GM23248 (cell line): Measurements from ENCODE around the gene CTDP1.

Experiments
- EZH2 ChIP-seq: fragments of 200-600 bp; sonication (generic); IDR thresholded peaks from 2 replicates; pipeline ENCODE4 v1.6.1; 2018; ENCODE audit warnings: antibody characterized with exemption, mild to moderate bottlenecking; ENCODE audit not compliant: insufficient read depth, poor library complexity, severe bottlenecking
- EZH2phosphoT487 ChIP-seq: fragments of 200-600 bp; sonication (generic); IDR thresholded peaks from 2 replicates; pipeline ENCODE4 v1.6.1; 2018; ENCODE audit warnings: antibody characterized with exemption, moderate library complexity, mild to moderate bottlenecking, low read depth; ENCODE audit not compliant: insufficient read depth

DNA sequence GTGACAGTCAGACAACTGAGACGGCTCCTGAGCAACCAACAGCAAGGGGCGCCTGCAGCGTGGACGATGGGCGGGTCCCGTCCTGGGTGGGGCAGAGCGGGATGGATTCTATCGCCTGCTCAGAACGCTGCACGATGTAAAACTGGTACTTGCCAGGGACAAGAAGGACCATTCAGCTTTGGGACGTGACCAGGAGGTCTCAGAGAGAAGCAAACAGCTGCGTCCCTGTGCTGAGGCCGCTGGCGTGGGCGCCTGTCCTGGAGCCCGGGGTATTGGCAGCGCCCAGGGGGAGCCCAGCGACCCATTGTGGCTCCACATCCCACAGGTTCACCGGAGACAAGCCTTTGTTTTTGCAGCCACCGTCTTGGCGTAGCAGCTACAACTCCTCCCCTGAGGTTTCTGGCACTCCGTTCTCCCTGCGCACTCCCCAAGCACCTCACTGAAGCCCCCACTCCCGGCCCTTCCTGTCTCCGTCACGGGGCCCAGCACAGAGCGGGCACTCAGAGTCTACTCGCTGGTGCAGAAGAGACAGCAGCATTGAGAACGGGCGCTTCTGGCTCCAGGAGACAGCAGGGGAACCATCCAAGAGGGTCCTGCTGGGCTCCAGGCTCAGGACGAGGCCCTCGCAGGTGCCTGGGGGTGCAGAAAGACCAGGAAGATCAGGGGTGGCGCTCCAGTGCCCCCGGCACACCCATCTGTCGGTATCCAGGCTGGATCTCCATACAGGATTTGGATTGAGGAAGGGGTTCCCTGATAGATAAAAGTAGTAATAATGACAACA lies 96.0 kb downstream of the CTDP1 start:
- TF ChIP-seq EZH2 (no peak), EZH2phosphoT487 (no peak)
